Stimulated activated naive CD4-positive, alpha-beta T cell (primary cell): ENCODE results near the gene NEAT1.

Experiments used
- DNase-seq, 6 experiments: peaks; one replicate each; lab custom pipeline; 2025; lab: John Stamatoyannopoulos, UW

The NEAT1 gene

DNA sequence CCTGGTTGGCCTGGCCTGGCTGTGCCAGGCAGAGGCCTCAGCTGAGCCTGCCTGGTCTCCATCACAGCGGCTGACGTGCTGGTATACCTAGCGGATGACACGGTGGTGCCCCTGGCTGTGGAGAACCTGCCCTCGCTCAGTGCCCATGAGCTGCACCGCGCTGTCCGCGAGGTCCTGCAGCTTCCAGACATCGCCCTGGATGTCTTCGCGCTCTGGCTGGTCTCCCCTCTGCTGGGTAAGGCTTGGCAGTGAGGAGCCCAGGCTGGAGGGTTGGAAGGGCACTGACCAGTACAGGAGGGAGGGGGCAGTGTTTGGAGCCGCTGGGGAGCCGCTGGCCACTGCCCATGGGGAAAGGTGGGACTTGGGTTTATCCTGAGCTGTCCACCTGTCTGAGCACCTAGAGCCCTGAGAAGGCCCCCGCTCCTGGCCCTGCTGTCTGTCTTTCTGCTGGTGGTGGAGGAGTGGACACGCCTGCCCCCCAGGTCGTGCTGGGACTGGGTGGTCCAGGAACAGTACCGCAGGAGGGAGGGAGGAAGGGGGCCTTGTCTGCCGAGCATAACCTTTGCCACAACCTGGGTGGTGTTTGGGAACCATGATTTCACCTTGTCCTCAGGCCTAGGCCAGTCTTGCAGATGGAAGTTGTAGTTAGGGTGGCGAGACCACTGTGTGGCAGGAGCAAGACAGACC, 33.2 kb upstream of the NEAT1 start:
- no peak for DNase-seq

DNA sequence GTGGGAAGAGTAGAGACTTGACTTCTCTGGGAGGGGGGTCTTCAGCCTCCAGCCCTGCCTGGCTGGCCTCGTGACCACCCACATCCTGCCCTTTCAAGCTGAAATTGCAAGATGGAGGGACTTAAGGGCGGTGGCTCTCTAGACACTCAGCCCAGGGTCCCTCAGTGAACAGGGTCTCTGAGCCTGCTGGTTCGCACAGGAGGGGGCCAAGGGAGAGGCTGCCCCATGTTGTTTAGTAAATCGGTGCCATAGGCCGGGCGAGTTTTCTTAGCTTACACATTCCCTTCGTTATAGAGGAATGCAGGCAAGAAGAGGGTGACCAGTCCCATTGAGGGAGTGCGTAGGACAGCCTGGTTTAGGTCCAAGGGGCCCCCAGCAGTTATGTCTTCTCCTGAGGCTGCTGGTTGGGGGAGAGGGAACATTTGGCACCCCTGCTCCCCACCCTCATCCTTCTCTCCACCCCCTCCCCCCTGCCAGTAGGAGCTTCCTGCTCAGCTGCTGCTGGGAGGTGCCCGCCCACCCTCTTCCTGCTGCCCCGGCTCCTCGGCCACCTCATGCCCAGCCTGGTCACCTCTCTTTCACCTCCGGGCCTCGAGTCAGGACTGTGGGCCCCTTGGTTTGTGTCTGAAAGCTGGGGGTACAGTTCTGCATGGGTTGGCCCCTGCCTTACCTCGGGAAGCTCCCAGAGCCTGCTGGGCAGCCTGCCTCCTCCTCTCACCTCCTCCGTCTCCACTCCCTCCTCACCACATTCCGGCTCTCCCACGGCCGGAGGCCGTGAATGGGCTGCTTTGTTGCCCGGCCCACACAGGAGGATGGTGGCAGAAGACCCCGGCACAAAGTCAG, 32.3 kb upstream of the NEAT1 start:
- DNase-seq: no peak

DNA sequence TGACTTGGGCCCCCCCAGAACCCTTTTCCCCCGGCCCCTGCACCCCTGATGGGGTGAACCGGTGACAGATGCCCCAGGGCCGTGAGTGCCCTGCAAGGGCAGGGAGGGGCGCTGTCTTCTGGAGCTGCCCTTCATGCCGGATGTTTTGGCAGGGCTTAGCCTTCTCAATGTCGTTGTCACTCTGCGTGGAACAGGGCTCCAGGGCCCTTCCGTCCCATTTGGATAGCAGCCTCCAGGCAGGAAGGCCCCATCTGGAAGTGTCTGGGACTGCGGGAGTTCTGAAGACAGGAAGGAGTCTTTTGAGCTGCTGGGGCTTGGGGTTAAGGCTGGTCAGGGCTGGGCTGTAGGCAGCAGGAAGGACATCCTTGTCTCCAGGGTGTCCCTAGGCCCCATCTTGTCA, 31.6 kb upstream of the NEAT1 start:
- no peak for DNase-seq

- no peak for DNase-seq
These were observed 30.3 kb upstream of the NEAT1 start for GRCh38 chr11:65392186-65392829.

DNA sequence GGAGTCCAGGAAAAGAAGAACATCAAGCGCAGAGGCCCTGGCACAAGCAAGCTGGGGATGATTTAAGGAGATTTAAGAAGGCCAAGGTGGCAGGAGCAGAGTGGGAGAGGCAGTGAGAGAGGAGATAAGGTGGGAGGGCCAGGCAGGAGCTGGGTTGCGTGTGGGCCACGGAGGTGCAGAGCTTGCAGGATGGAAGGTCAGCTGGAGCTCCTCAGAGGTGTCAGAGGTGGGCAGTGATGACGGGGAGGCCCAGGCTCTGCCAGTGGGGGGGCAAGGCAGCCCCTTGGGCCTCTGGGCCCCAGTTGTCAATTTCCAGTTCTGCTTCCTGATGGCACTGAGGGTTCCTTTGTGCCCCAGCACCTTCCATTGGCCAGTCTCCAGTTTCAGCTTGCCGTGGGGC, 29.7 kb upstream of the NEAT1 start:
- DNase-seq: no peak

GRCh38 chr11:65393513-65394079, 29.0 kb upstream of the NEAT1 start:
- no peak for DNase-seq

GRCh38 chr11:65394125-65394536, 28.5 kb upstream of the NEAT1 start:
- no peak for DNase-seq

GRCh38 chr11:65395961-65396530, 26.6 kb upstream of the NEAT1 start:
- DNase-seq: no peak

GRCh38 chr11:65396769-65397745, 25.5 kb upstream of the NEAT1 start:
- DNase-seq: no peak

- no peak for DNase-seq
These were observed 24.2 kb upstream of the NEAT1 start for GRCh38 chr11:65398362-65398910.

DNA sequence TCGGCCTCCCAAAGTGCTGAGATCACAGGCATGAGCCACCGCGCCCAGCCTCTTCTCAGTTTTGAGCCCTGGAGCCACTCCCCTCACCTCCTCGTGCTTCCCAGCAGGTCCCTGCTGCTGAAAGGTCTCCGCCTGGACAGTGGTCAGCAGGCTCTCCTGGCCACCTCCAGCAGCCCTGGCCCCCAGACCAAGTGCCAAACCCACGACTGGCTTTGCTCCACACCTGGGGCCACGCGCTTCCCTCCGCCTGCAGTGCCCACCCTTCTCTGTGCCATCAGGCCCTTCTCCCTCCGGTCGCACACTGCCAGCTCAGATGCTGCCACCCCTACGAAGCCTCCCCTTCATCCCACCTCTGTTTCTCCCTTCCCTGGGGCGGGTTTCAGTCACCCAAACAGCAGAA, 23.3 kb upstream of the NEAT1 start:
- DNase-seq: no peak

DNA sequence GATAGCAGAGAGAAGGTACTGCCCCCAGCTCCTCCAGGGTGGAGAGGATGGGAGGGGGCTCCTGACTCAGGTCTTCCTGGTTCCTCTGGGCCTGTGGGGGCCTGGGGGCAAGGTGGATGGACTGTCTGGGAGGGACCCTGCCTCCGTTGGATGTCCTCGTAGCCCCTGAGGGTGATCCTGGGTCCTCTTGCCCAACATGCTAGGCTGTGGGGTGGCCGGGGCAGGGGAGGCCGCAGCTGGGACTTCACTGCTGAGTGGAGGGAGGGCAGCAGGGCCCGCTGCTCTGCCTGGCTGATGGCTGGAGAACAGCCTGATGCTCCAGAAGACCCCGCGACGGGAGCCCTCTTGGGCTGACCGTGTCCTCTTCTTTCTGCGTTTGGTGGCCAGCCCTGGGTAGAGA, 22.8 kb upstream of the NEAT1 start:
- DNase-seq: no peak

- no peak for DNase-seq
These were observed 22.1 kb upstream of the NEAT1 start for GRCh38 chr11:65400307-65401072.

DNA sequence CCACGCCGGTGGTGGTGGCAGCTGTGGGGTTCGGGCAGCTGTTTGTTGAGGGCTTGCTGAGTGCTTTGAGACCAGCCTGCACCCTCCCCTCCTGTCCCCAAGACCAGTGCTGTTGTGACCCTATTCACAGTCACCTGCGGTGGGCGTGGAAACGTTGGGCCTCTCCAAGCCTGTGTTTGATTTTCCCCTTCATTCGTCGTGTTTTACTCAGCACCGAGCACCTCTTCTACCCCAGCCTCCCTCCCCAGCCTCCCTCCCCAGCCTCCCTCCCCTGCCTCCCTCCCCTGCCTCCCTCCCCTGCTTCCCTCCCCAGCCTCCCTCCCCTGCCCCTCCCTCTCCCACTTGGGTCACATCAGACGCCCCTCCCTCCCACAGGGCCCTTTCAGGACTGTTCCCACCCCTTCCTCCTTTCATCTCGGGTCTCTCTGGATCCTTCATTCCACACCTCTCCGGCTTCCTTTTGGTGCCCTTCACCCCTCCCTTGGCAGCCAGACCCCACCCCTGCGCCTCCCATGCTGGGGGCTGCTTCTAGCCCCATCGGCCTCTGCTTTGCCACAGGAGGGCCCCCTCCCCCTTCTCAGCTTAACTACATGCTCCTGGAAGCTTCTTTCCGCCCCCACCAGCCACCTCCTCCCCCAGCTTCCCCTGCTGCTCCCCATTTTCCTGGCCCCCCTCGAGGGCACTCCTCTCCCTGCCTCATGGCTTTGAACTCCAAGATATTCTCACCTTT, 21.4 kb upstream of the NEAT1 start:
- DNase-seq: no peak

DNA sequence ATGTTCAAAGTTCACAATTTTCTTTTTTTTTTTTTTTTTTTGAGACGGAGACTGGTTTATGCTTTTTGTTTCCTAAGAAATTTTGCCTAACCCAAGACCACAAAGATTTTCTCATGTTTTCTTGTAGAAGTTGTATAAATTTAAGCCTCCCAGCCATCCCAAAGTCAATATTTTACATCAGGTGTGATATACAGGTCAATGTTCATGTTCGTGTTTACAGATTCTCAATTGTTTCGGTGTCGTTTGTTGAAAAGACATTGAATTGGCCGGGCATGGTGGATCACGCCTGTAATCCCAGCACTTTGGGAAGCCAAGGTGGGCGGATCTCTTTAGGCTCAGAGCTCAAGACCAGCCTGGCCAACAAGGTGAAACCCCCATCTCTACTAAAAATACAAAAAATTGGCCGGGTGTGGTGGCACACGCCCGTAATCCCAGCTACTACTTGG, 20.8 kb upstream of the NEAT1 start:
- DNase-seq: no peak

DNA sequence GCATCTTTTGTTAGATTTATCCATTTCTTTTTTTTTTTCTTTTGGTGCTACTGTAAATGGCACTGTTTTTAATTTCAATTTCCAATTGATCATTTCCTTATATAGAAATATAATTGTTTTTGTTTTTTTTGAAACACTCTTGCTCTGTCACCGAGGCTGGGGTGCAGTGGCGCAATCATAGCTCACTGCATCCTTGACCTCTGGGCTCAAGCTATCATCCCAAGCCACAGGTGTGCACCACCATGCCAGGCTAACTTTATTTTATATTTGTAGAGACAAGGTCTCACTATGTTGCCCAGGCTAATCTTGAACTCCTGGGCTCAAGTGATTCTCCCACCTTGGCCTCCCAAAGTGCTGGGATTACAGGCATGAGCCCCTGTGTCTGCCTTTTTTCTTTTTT, 19.8 kb upstream of the NEAT1 start:
- DNase-seq: no peak

DNA sequence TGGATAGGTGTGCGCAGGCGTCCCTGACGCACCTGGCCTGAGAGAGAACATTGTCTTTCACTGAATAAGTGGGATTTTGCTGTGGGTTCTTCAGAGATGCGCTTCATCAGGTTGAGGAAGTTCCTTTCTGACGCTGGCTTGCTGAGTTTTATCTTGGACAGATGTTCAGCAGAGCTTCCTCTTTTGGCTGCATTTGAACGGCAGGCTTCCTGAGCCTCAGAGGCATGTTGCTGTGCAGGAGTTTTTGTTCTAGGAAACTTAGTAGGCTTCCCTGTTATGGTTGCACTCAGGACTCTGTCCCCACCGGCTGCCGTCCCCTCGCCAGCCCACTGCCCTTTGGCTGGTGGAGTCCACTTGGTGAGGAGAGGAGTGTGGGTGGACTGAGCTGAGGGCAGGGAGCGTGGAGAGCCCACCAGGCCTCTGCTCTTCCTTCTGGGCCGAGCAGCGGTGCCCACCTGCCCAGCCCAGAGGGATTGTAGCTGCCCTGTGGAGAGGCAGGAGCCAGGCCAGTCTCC, 18.9 kb upstream of the NEAT1 start:
- no peak for DNase-seq

DNA sequence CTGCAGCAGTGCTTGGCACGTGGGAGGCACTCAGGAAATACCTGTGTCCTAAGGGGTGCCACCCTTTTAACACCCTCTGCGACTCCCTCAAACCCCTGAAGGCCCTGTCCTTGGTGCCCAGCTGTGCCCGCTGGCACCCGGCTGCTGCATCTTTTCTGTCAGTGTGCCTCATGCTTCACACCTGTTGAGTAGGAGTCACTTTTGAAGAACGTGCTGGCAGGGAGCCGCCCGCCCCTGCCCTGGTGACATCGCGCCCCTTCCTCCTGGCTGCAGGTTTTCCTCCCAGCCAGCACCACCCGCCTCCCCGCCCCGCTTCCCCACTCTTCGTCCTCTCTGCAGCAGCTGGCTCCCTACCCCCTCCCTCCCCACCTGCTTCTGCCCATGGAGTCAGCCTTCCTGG, 18.4 kb upstream of the NEAT1 start:
- no peak for DNase-seq
